Activated T-cell treated with anti-CD3 and anti-CD28 coated beads for 24 hours (primary cell): ENCODE data around the gene ARHGAP24.

Experiments
- DNase-seq: peaks from one replicate; pipeline ENCODE4 v3.0.0-alpha.2; 2020; ENCODE audit warnings: low read depth

Gene ARHGAP24

GRCh38 chr4:85740431-85740861 lies 265.5 kb downstream of the ARHGAP24 start:
- DNase-seq = no peak

- no peak for DNase-seq
These were observed 266.4 kb downstream of the ARHGAP24 start for GRCh38 chr4:85741381-85741780.

- no peak for DNase-seq
These were observed 267.1 kb downstream of the ARHGAP24 start for GRCh38 chr4:85741921-85742591.

- no peak for DNase-seq
These were observed 270.0 kb downstream of the ARHGAP24 start for GRCh38 chr4:85744950-85745349.

- no peak for DNase-seq
These were observed 271.0 kb downstream of the ARHGAP24 start for GRCh38 chr4:85745939-85746338.

- DNase-seq = no peak
These were observed 273.0 kb downstream of the ARHGAP24 start for GRCh38 chr4:85747882-85748491.

GRCh38 chr4:85748654-85749053 lies 273.7 kb downstream of the ARHGAP24 start:
- no peak for DNase-seq

GRCh38 chr4:85751866-85752265 lies 276.9 kb downstream of the ARHGAP24 start:
- DNase-seq = no peak

GRCh38 chr4:85755285-85755684 lies 280.3 kb downstream of the ARHGAP24 start:
- no peak for DNase-seq

GRCh38 chr4:85756938-85757337 lies 282.0 kb downstream of the ARHGAP24 start:
- no peak for DNase-seq

GRCh38 chr4:85759388-85759787 lies 284.4 kb downstream of the ARHGAP24 start:
- no peak for DNase-seq

GRCh38 chr4:85760511-85760910 lies 285.6 kb downstream of the ARHGAP24 start:
- DNase-seq = no peak

GRCh38 chr4:85761803-85762528 lies 287.0 kb downstream of the ARHGAP24 start:
- no peak for DNase-seq

GRCh38 chr4:85762529-85762871 lies 287.6 kb downstream of the ARHGAP24 start:
- no peak for DNase-seq

GRCh38 chr4:85763202-85763601 lies 288.3 kb downstream of the ARHGAP24 start:
- DNase-seq = no peak

- no peak for DNase-seq
These were observed 292.7 kb downstream of the ARHGAP24 start for GRCh38 chr4:85767649-85768048.

- no peak for DNase-seq
These were observed 294.1 kb downstream of the ARHGAP24 start for GRCh38 chr4:85769009-85769408.

- DNase-seq = no peak
These were observed 297.5 kb downstream of the ARHGAP24 start for GRCh38 chr4:85772470-85772869.

GRCh38 chr4:85773372-85773771 lies 298.4 kb downstream of the ARHGAP24 start:
- no peak for DNase-seq

- no peak for DNase-seq
These were observed 299.1 kb downstream of the ARHGAP24 start for GRCh38 chr4:85774000-85774399.

- DNase-seq = no peak
These were observed 299.5 kb downstream of the ARHGAP24 start for GRCh38 chr4:85774489-85774888.

- DNase-seq = no peak
These were observed 301.1 kb downstream of the ARHGAP24 start for GRCh38 chr4:85776096-85776495.

GRCh38 chr4:85776579-85776978 lies 301.6 kb downstream of the ARHGAP24 start:
- no peak for DNase-seq
